ENCODE measurements around the gene SART3. TPM values are rescaled to one million over a fixed set of nuclear protein-coding genes. Genes with fewer than 3 reads are reported as not detected.

Gene SART3
- total RNA-seq, 3 donors from 2014 or later (not counting 1 experiment from before 2014, with no cell fraction given), result 76.5 to 107 (median 78.3) TPM

- H3K27ac ChIP-seq (ENCODE audit: low read length), result no peak overlapping the region
Observed at GRCh38 chr12:108514468-108514972, 46.5 kb downstream of the SART3 start.

GRCh38 chr12:108511633-108512540, 49.1 kb downstream of the SART3 start:
- H3K4me3 ChIP-seq (ENCODE audit: low read length), result no peak overlapping the region
- TF ChIP-seq CTCF (IDR thresholded peaks at IDR 0.05), result peak; percentile 83
- WGBS (ENCODE audit: insufficient coverage), result 33% methylated on average over 15 of the region's 15 CpGs
- Mint-ChIP-seq H3K27ac (no peak overlapping the region), H3K4me3 (no peak overlapping the region), H3K36me3 (no peaks in the 10 kb centered on the region), H3K9me3 (no peaks in the 10 kb centered on the region), H3K4me1 (peaks cover 30 to 36% of the 10 kb centered on the region in 2 donors), H3K27me3 (ENCODE audit: low read depth in 2 of 2) (peaks cover 3 to 19% of the 10 kb centered on the region in 2 donors)
- no peaks in the 10 kb centered on the region for H3K36me3 ChIP-seq (ENCODE audit: control insufficient read depth, insufficient read depth, low read length)
- H3K9me3 ChIP-seq (ENCODE audit: control insufficient read depth, insufficient read depth, low read length), result no peaks in the 10 kb centered on the region
- intact Hi-C loops (cut with micrococcal nuclease), result loop anchor here (1.0 kb wide), 3 partner anchors 55 to 413 kb away; no protein-coding TSS in a partner anchor
- no peak for ATAC-seq
- H3K4me1 ChIP-seq (ENCODE audit: control insufficient read depth, insufficient read depth, low read length), result peaks cover 29% of the 10 kb centered on the region
- no peaks in the 10 kb centered on the region for H3K27me3 ChIP-seq (ENCODE audit: control insufficient read depth, insufficient read depth, low read length)
- peak; percentile 61 to 92 for DNase-seq
- H3K27ac ChIP-seq (ENCODE audit: low read length), result no peak overlapping the region

More at GRCh38 chr12:108514468-108514972, 46.5 kb downstream of the SART3 start:
- Mint-ChIP-seq H3K36me3 (no peaks in the 10 kb centered on the region), H3K27ac (peak overlapping the region; percentile 85 to 95), H3K4me3 (peak overlapping the region; percentile 93), H3K27me3 (ENCODE audit: low read depth in 2 of 2) (peaks cover 0 to under 1% of the 10 kb centered on the region in 2 donors), H3K9me3 (no peaks in the 10 kb centered on the region), H3K4me1 (peaks cover 37 to 42% of the 10 kb centered on the region in 2 donors)
- 32% methylated on average over 19 of the region's 19 CpGs for WGBS (ENCODE audit: insufficient coverage)
- H3K36me3 ChIP-seq (ENCODE audit: control insufficient read depth, insufficient read depth, low read length), result peaks cover 14% of the 10 kb centered on the region
- ATAC-seq (peak; percentile 11 to 18 (median 14)), DNase-seq (no peak)
- intact Hi-C loops (cut with micrococcal nuclease), result loop anchor here (2.0 kb wide), 1 partner anchor 754 kb away; the partner anchor contains the start of gene PRDM4
- no peaks in the 10 kb centered on the region for H3K9me3 ChIP-seq (ENCODE audit: control insufficient read depth, insufficient read depth, low read length)
- TF ChIP-seq CTCF (IDR thresholded peaks at IDR 0.05), result no peak
- H3K4me1 ChIP-seq (ENCODE audit: control insufficient read depth, insufficient read depth, low read length), result peaks cover 29% of the 10 kb centered on the region
- peak overlapping the region; percentile 75 for H3K4me3 ChIP-seq (ENCODE audit: low read length)
- no peaks in the 10 kb centered on the region for H3K27me3 ChIP-seq (ENCODE audit: control insufficient read depth, insufficient read depth, low read length)

GRCh38 chr12:108510836-108511235, 50.1 kb downstream of the SART3 start:
- no peaks in the 10 kb centered on the region for H3K27me3 ChIP-seq (ENCODE audit: control insufficient read depth, insufficient read depth, low read length)
- peaks cover 3 to 19% of the 10 kb centered on the region in 2 donors for H3K27me3 Mint-ChIP-seq (ENCODE audit: low read depth in 2 of 2)
- WGBS (ENCODE audit: insufficient coverage), result 27% methylated on average over 1 of the region's 2 CpGs
- TF ChIP-seq CTCF (IDR thresholded peaks at IDR 0.05), result no peak
- no peak for ATAC-seq
- H3K36me3 ChIP-seq (ENCODE audit: control insufficient read depth, insufficient read depth, low read length), result no peaks in the 10 kb centered on the region
- no peak overlapping the region for H3K27ac Mint-ChIP-seq
- intact Hi-C loops (cut with micrococcal nuclease), result no loop called here
- H3K4me1 Mint-ChIP-seq, result peaks cover 23 to 25% of the 10 kb centered on the region in 2 donors
- H3K4me1 ChIP-seq (ENCODE audit: control insufficient read depth, insufficient read depth, low read length), result peaks cover 18% of the 10 kb centered on the region
- H3K9me3 Mint-ChIP-seq, result no peaks in the 10 kb centered on the region
- H3K4me3 Mint-ChIP-seq, result no peak overlapping the region
- no peaks in the 10 kb centered on the region for H3K9me3 ChIP-seq (ENCODE audit: control insufficient read depth, insufficient read depth, low read length)
- no peak overlapping the region for H3K27ac ChIP-seq (ENCODE audit: low read length)
- H3K4me3 ChIP-seq (ENCODE audit: low read length), result no peak overlapping the region
- no peak for DNase-seq
- H3K36me3 Mint-ChIP-seq, result no peaks in the 10 kb centered on the region
